Stimulated activated naive B cell treated with anti-CD40 and anti-IgM and Interleukin-4, amounts not matched to agents 10 μg/mL and 1 μg/mL and 100 μg/mL, for 72 hours (primary cell): ENCODE measurements around the gene FKBP5.
"Not testable (repeated sequence)": the region's sequence is repeated elsewhere in the genome, so short reads cannot be mapped to it uniquely, and the experiment has no call there.

ENCODE experiments used
- ATAC-seq, 2 donors: fragments of 150-1000 bp; cut with Tn5 transposase; replicated peaks; 2 replicates each; pipeline ENCODE4 v1.10.0; 2021; ENCODE audit warnings: moderate library complexity in 1 of 2
- DNase-seq: peaks from one replicate; pipeline ENCODE4 v3.0.0; 2021
- H3K27ac Mint-ChIP-seq: one replicate; pipeline ENCODE4 v1.8.0; 2022; ENCODE audit warnings: mild to moderate bottlenecking, mixed read lengths
- H3K27me3 Mint-ChIP-seq, 2 donors: one replicate each; pipeline ENCODE4 v1.8.0; 2022; ENCODE audit warnings: mixed read lengths in 2 of 2
- H3K36me3 Mint-ChIP-seq, 2 donors: one replicate each; pipeline ENCODE4 v1.8.0; 2022; ENCODE audit warnings: mixed read lengths in 2 of 2, mild to moderate bottlenecking in 1 of 2
- H3K4me1 Mint-ChIP-seq, 2 donors: one replicate each; pipeline ENCODE4 v1.8.0; 2022; ENCODE audit warnings: mixed read lengths in 2 of 2, mild to moderate bottlenecking in 1 of 2
- H3K4me3 Mint-ChIP-seq, 2 donors: one replicate each; pipeline ENCODE4 v1.8.0; 2022; ENCODE audit warnings: mild to moderate bottlenecking in 2 of 2, mixed read lengths in 2 of 2, moderate library complexity in 1 of 2
- H3K9me3 Mint-ChIP-seq, 2 donors: one replicate each; pipeline ENCODE4 v1.8.0; 2022; ENCODE audit warnings: mixed read lengths in 2 of 2, mild to moderate bottlenecking in 1 of 2

The FKBP5 gene

GRCh38 chr6:35717449-35718374 is 29.0 kb upstream of the FKBP5 start:
- Mint-ChIP-seq H3K4me3 (peak overlapping the region in 1 of 2 donors; percentile 37), H3K36me3 (no peaks in the 10 kb centered on the region), H3K4me1 (peaks cover 43 to 46% of the 10 kb centered on the region in 2 donors), H3K27ac (peak overlapping the region; percentile 63), H3K9me3 (no peaks in the 10 kb centered on the region), H3K27me3 (no peaks in the 10 kb centered on the region)
- ATAC-seq (no peak), DNase-seq (no peak)

GRCh38 chr6:35716798-35717197 is 28.1 kb upstream of the FKBP5 start:
- Mint-ChIP-seq H3K36me3 (no peaks in the 10 kb centered on the region), H3K4me1 (peaks cover 41% of the 10 kb centered on the region in 2 donors), H3K27ac (no peak overlapping the region), H3K4me3 (no peak overlapping the region), H3K27me3 (no peaks in the 10 kb centered on the region), H3K9me3 (no peaks in the 10 kb centered on the region)
- no peak for ATAC-seq
- no peak for DNase-seq

GRCh38 chr6:35713006-35713767 is 24.5 kb upstream of the FKBP5 start:
- peaks cover 11 to 15% of the 10 kb centered on the region in 2 donors for H3K4me1 Mint-ChIP-seq
- H3K9me3 Mint-ChIP-seq = peaks cover 0 to 2% of the 10 kb centered on the region in 2 donors
- no peak for DNase-seq

GRCh38 chr6:35711731-35712130 is 23.0 kb upstream of the FKBP5 start:
- DNase-seq (no peak), ATAC-seq (no peak)
- H3K27me3 Mint-ChIP-seq = no peaks in the 10 kb centered on the region
- no peak overlapping the region for H3K27ac Mint-ChIP-seq
- H3K4me3 Mint-ChIP-seq = no peak overlapping the region
- H3K36me3 Mint-ChIP-seq = no peaks in the 10 kb centered on the region
- peaks cover 0 to 2% of the 10 kb centered on the region in 2 donors for H3K9me3 Mint-ChIP-seq
- peaks cover 0 to 4% of the 10 kb centered on the region in 2 donors for H3K4me1 Mint-ChIP-seq

More at GRCh38 chr6:35713006-35713767, 24.5 kb upstream of the FKBP5 start:
- H3K27ac Mint-ChIP-seq = no peak overlapping the region
- no peak overlapping the region for H3K4me3 Mint-ChIP-seq
- H3K27me3 Mint-ChIP-seq = no peaks in the 10 kb centered on the region
- no peak for ATAC-seq
- H3K36me3 Mint-ChIP-seq = no peaks in the 10 kb centered on the region

- DNase-seq (no peak), ATAC-seq (no peak)
- H3K4me1 Mint-ChIP-seq = peaks cover 0 to 2% of the 10 kb centered on the region in 2 donors
- H3K36me3 Mint-ChIP-seq = no peaks in the 10 kb centered on the region
- H3K27ac Mint-ChIP-seq = no peak overlapping the region
- no peak overlapping the region for H3K4me3 Mint-ChIP-seq
- H3K27me3 Mint-ChIP-seq = no peaks in the 10 kb centered on the region
- H3K9me3 Mint-ChIP-seq = peaks cover 0 to 2% of the 10 kb centered on the region in 2 donors
These were observed 21.6 kb upstream of the FKBP5 start for GRCh38 chr6:35710241-35710847.

- H3K4me1 Mint-ChIP-seq = no peaks in the 10 kb centered on the region
These were observed 19.9 kb upstream of the FKBP5 start for GRCh38 chr6:35708585-35708984.

GRCh38 chr6:35707714-35708407 is 19.1 kb upstream of the FKBP5 start:
- Mint-ChIP-seq H3K4me3 (no peak overlapping the region), H3K27me3 (no peaks in the 10 kb centered on the region), H3K27ac (no peak overlapping the region), H3K4me1 (no peaks in the 10 kb centered on the region), H3K36me3 (no peaks in the 10 kb centered on the region), H3K9me3 (peaks cover 0 to 4% of the 10 kb centered on the region in 2 donors)
- ATAC-seq (no peak), DNase-seq (no peak)

More at GRCh38 chr6:35708585-35708984, 19.9 kb upstream of the FKBP5 start:
- H3K4me3 Mint-ChIP-seq = no peak overlapping the region
- DNase-seq (no peak), ATAC-seq (no peak)
- no peaks in the 10 kb centered on the region for H3K36me3 Mint-ChIP-seq
- peaks cover 0 to 4% of the 10 kb centered on the region in 2 donors for H3K9me3 Mint-ChIP-seq
- no peaks in the 10 kb centered on the region for H3K27me3 Mint-ChIP-seq
- no peak overlapping the region for H3K27ac Mint-ChIP-seq

- ATAC-seq = no peak
- peaks cover 0 to 4% of the 10 kb centered on the region in 2 donors for H3K9me3 Mint-ChIP-seq
- H3K4me1 Mint-ChIP-seq = no peaks in the 10 kb centered on the region
- no peak overlapping the region for H3K27ac Mint-ChIP-seq
- H3K27me3 Mint-ChIP-seq = no peaks in the 10 kb centered on the region
- no peak overlapping the region for H3K4me3 Mint-ChIP-seq
- no peak for DNase-seq
- no peaks in the 10 kb centered on the region for H3K36me3 Mint-ChIP-seq
These were observed 17.8 kb upstream of the FKBP5 start for GRCh38 chr6:35706468-35706867.

- Mint-ChIP-seq H3K4me1 (no peaks in the 10 kb centered on the region), H3K27ac (no peak overlapping the region), H3K4me3 (no peak overlapping the region), H3K36me3 (no peaks in the 10 kb centered on the region), H3K27me3 (no peaks in the 10 kb centered on the region), H3K9me3 (peaks cover 0 to 3% of the 10 kb centered on the region in 2 donors)
- ATAC-seq (peak in 1 of 2 donors; percentile 21), DNase-seq (no peak)
These were observed 14.8 kb upstream of the FKBP5 start for GRCh38 chr6:35703554-35703953.

GRCh38 chr6:35698858-35699257 is 10.1 kb upstream of the FKBP5 start:
- Mint-ChIP-seq H3K4me3 (no peak overlapping the region), H3K36me3 (no peaks in the 10 kb centered on the region), H3K27me3 (no peaks in the 10 kb centered on the region), H3K27ac (no peak overlapping the region), H3K9me3 (peaks cover 0 to under 1% of the 10 kb centered on the region in 2 donors), H3K4me1 (no peaks in the 10 kb centered on the region)
- DNase-seq (no peak), ATAC-seq (no peak)

GRCh38 chr6:35698430-35698829 is 9.7 kb upstream of the FKBP5 start:
- not testable (repeated sequence) for H3K27ac Mint-ChIP-seq, H3K36me3 Mint-ChIP-seq, H3K4me1 Mint-ChIP-seq, H3K9me3 Mint-ChIP-seq, DNase-seq, ATAC-seq, H3K27me3 Mint-ChIP-seq, H3K4me3 Mint-ChIP-seq

GRCh38 chr6:35694462-35694861 is 5.7 kb upstream of the FKBP5 start:
- peaks cover 0 to 1% of the 10 kb centered on the region in 2 donors for H3K4me1 Mint-ChIP-seq

GRCh38 chr6:35691027-35691824 is 2.5 kb upstream of the FKBP5 start:
- peaks cover 6 to 15% of the 10 kb centered on the region in 2 donors for H3K4me1 Mint-ChIP-seq
- no peak overlapping the region for H3K4me3 Mint-ChIP-seq
- H3K9me3 Mint-ChIP-seq = no peaks in the 10 kb centered on the region
- H3K36me3 Mint-ChIP-seq = no peaks in the 10 kb centered on the region
- ATAC-seq = no peak
- H3K27ac Mint-ChIP-seq = no peak overlapping the region
- DNase-seq = no peak
- no peaks in the 10 kb centered on the region for H3K27me3 Mint-ChIP-seq

More at GRCh38 chr6:35694462-35694861, 5.7 kb upstream of the FKBP5 start:
- no peaks in the 10 kb centered on the region for H3K9me3 Mint-ChIP-seq
- H3K27ac Mint-ChIP-seq = no peak overlapping the region
- H3K4me3 Mint-ChIP-seq = no peak overlapping the region
- H3K36me3 Mint-ChIP-seq = no peaks in the 10 kb centered on the region
- peak in 1 of 2 donors; percentile 36 for ATAC-seq
- no peaks in the 10 kb centered on the region for H3K27me3 Mint-ChIP-seq
- no peak for DNase-seq
